SK-N-MC (cell line): ENCODE data around the gene OR5K2.

Experiments used
- EZH2 ChIP-seq: fragments of 200-600 bp; sonication (generic); IDR thresholded peaks from one replicate; pipeline ENCODE4 v1.6.1; 2017; ENCODE audit warnings: antibody characterized with exemption
- FOXP2 ChIP-seq: optimal IDR thresholded peaks from 2 replicates; pipeline ENCODE3; 2011; ENCODE audit warnings: mild to moderate bottlenecking, moderate library complexity; ENCODE audit not compliant: insufficient read depth; ENCODE audit errors: extremely low read length, control extremely low read depth
- POLR2AphosphoS5 ChIP-seq: IDR thresholded peaks from 2 replicates; pipeline ENCODE4 v1.6.1; 2012; ENCODE audit warnings: mild to moderate bottlenecking, low read depth, low read length, borderline replicate concordance

DNA sequence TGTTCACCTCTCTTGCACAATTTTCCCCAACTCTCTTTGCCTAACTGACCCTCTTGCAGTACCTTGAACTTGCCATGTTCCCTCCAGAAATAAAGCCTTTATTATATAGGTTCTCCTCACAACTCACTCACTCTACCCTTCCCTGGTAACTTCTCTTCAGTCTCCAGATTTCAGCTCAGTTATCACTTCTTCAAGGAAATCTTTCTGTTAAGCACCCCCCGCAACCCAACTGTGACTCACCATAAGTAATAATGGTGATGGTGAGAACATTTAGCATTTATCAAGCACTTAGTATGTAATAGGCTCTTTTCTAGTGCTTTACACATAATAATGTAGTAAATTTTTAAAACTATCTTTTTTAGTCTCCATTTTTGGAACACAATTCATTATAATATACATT is 42.6 kb upstream of the OR5K2 start:
- TF ChIP-seq POLR2AphosphoS5, result no peak
- no peak for TF ChIP-seq EZH2
- no peak for TF ChIP-seq FOXP2
